Caco-2 (cell line): ENCODE data around the gene OR10A5. TPM values are rescaled to one million over a fixed set of nuclear protein-coding genes. Genes with fewer than 3 reads are reported as not detected.

Source experiments
- BruUV-seq: library from RNA; stranded (reverse); fragments of 400-500 nt; replicated peaks from 2 replicates; lab custom pipeline; 2021; lab: Mats Ljungman, UMichigan
- CTCF ChIA-PET: fragments of 300-600 bp; sonication (Branson Sonifier 250); formaldehyde crosslinking; loops from one replicate; lab custom pipeline; 2022; ENCODE audit warnings: antibody characterized with exemption; lab: Charles Lee
- POLR2A ChIA-PET: fragments of 300-600 bp; sonication (Branson Sonifier 250); formaldehyde crosslinking; loops from one replicate; lab custom pipeline; 2022; ENCODE audit warnings: antibody characterized with exemption; lab: Charles Lee
- DNase-seq, 2 experiments: peaks; one replicate each; pipeline versions ENCODE4 v3.0.0 to v3.0.0-alpha.2; 2020 to 2022
- H3K27me3 ChIP-seq: replicated peaks from 2 replicates; pipeline ENCODE4 v1.6.0; 2011; ENCODE audit warnings: low read length; ENCODE audit not compliant: control insufficient read depth, insufficient read depth
- H3K36me3 ChIP-seq: 2 replicates; pipeline ENCODE4 v1.5.1; 2011; ENCODE audit warnings: low read length; ENCODE audit not compliant: control insufficient read depth, insufficient read depth
- H3K4me1 ChIP-seq: fragments of 250-450 bp; sonication (Bioruptor Pico); 2 replicates; pipeline ENCODE4 v1.5.1; 2020; ENCODE audit warnings: mild to moderate bottlenecking
- H3K4me3 ChIP-seq: 2 replicates; pipeline ENCODE4 v1.5.1; 2011; ENCODE audit warnings: low read depth, mild to moderate bottlenecking, control low read depth, low read length
- H3K9me3 ChIP-seq: fragments of 250-450 bp; sonication (Bioruptor Pico); 2 replicates; pipeline ENCODE4 v1.5.1; 2020; ENCODE audit warnings: mild to moderate bottlenecking, moderate library complexity
- H3K27ac Mint-ChIP-seq: one replicate; pipeline ENCODE4 v1.8.0; 2022; ENCODE audit warnings: mixed read lengths; ENCODE audit not compliant: unreplicated experiment
- H3K27me3 Mint-ChIP-seq: one replicate; pipeline ENCODE4 v1.8.0; 2022; ENCODE audit warnings: mixed read lengths; ENCODE audit not compliant: insufficient read depth, unreplicated experiment
- H3K36me3 Mint-ChIP-seq: one replicate; pipeline ENCODE4 v1.8.0; 2022; ENCODE audit warnings: mild to moderate bottlenecking, mixed read lengths; ENCODE audit not compliant: insufficient read depth, unreplicated experiment
- H3K4me1 Mint-ChIP-seq: one replicate; pipeline ENCODE4 v1.8.0; 2022; ENCODE audit warnings: low read depth, mixed read lengths; ENCODE audit not compliant: unreplicated experiment
- H3K4me3 Mint-ChIP-seq: one replicate; pipeline ENCODE4 v1.8.0; 2022; ENCODE audit warnings: mild to moderate bottlenecking, moderate library complexity, mixed read lengths; ENCODE audit not compliant: unreplicated experiment
- H3K9me3 Mint-ChIP-seq: one replicate; pipeline ENCODE4 v1.8.0; 2022; ENCODE audit warnings: mixed read lengths; ENCODE audit not compliant: unreplicated experiment
- CTCF ChIP-seq, 2 experiments: fragments of 200-600 bp in 1 of 2; IDR thresholded peaks; 1 replicate in 1 of 2; 2 replicates in 1 of 2; pipeline versions ENCODE4 v1.5.1 to v1.8.0; 2011 to 2022; ENCODE audit warnings: antibody characterized with exemption in 1 of 2, control low read depth in 1 of 2, inconsistent platforms in 1 of 2, low read depth in 1 of 2, low read length in 1 of 2, mild to moderate bottlenecking in 1 of 2, moderate library complexity in 1 of 2; ENCODE audit not compliant: insufficient read depth in 1 of 2, severe bottlenecking in 1 of 2, unreplicated experiment in 1 of 2
- intact Hi-C: fragments of 100-400 bp; cut with micrococcal nuclease; formaldehyde crosslinking; loops from one replicate; pipeline ENCODE4 v1.10.0; 2022; ENCODE audit not compliant: unreplicated experiment
- total RNA-seq: library from RNA; stranded (reverse); gene quantifications from 2 replicates; pipeline ENCODE4 v1.2.3, GENCODE V29; 2022

OR10A5 gene
- total RNA-seq, 1 experiment from 2014 or later = not detected

- Histone ChIP-seq H3K36me3 (no peaks in the 10 kb centered on the region), H3K27me3 (no peaks in the 10 kb centered on the region), H3K4me3 (no peak overlapping the region), H3K9me3 (no peaks in the 10 kb centered on the region), H3K4me1 (0 out of 2 replicates have a peak, but pooled peaks cover 2% of the 10 kb centered on the region)
- POLR2A ChIA-PET = no interaction called here
- H3K4me3 Mint-ChIP-seq = no peak overlapping the region
- no peak overlapping the region for H3K27ac Mint-ChIP-seq
- no peak for DNase-seq
- H3K9me3 Mint-ChIP-seq = no peaks in the 10 kb centered on the region
- H3K36me3 Mint-ChIP-seq = no peaks in the 10 kb centered on the region
- TF ChIP-seq CTCF (IDR thresholded peaks at IDR 0.05; ENCODE audit: insufficient read depth in 1 of 2, low read depth in 1 of 2, low read length in 1 of 2, severe bottlenecking in 1 of 2, unreplicated experiment in 1 of 2) = no peak
- CTCF ChIA-PET = no interaction called here
- peaks cover 13% of the 10 kb centered on the region for H3K27me3 Mint-ChIP-seq
- intact Hi-C loops = no loop called here
- no peaks in the 10 kb centered on the region for H3K4me1 Mint-ChIP-seq
- BruUV-seq = no TSS peak
These were observed 25.8 kb downstream of the OR10A5 start for GRCh38 chr11:6871278-6871677.

GRCh38 chr11:6875761-6876160 lies 30.3 kb downstream of the OR10A5 start:
- H3K4me1 Mint-ChIP-seq = no peaks in the 10 kb centered on the region
- H3K4me1 ChIP-seq = no peaks in the 10 kb centered on the region
- intact Hi-C loops = no loop called here
- H3K27me3 ChIP-seq = no peaks in the 10 kb centered on the region
- no peak overlapping the region for H3K4me3 ChIP-seq
- ChIA-PET POLR2A (no interaction called here), CTCF (no interaction called here)
- H3K27ac Mint-ChIP-seq = no peak overlapping the region
- H3K36me3 ChIP-seq = no peaks in the 10 kb centered on the region
- no peaks in the 10 kb centered on the region for H3K9me3 ChIP-seq
- BruUV-seq = no TSS peak
- H3K9me3 Mint-ChIP-seq = no peaks in the 10 kb centered on the region
- H3K4me3 Mint-ChIP-seq = no peak overlapping the region
- no peaks in the 10 kb centered on the region for H3K36me3 Mint-ChIP-seq
- no peak for DNase-seq
- H3K27me3 Mint-ChIP-seq = peaks cover 9% of the 10 kb centered on the region
- TF ChIP-seq CTCF (IDR thresholded peaks at IDR 0.05; ENCODE audit: insufficient read depth in 1 of 2, low read depth in 1 of 2, low read length in 1 of 2, severe bottlenecking in 1 of 2, unreplicated experiment in 1 of 2) = no peak

- intact Hi-C loops = no loop called here
- BruUV-seq = no TSS peak
- Mint-ChIP-seq H3K4me3 (no peak within 1 kb of the TSS), H3K4me1 (no peaks in the 10 kb centered on the region), H3K27me3 (peaks cover 7% of the 10 kb centered on the region), H3K27ac (no peak within 1 kb of the TSS), H3K9me3 (no peaks in the 10 kb centered on the region), H3K36me3 (no peaks in the 10 kb centered on the region)
- Histone ChIP-seq H3K27me3 (no peaks in the 10 kb centered on the region), H3K9me3 (no peaks in the 10 kb centered on the region), H3K36me3 (no peaks in the 10 kb centered on the region), H3K4me1 (no peaks in the 10 kb centered on the region), H3K4me3 (no peak within 1 kb of the TSS)
- TF ChIP-seq CTCF (IDR thresholded peaks at IDR 0.05; ENCODE audit: insufficient read depth in 1 of 2, low read depth in 1 of 2, low read length in 1 of 2, severe bottlenecking in 1 of 2, unreplicated experiment in 1 of 2) = no peak
- ChIA-PET CTCF (no interaction called here), POLR2A (no interaction called here)
- DNase-seq = no peak
These were observed 30.8 kb downstream of the OR10A5 start, which contains the start of gene OR10A4 for GRCh38 chr11:6876325-6876724. TSS of gene OR10A4 (plus strand) at chr11:6876625. CDS start at chr11:6876648, 23 bp downstream.
